ENCODE data around the gene EFL1.
"Not testable (repeated sequence)": the region's sequence is repeated elsewhere in the genome, so short reads cannot be mapped to it uniquely, and the experiment has no call there.

The EFL1 gene

GRCh38 chr15:82195818-82196217 is 66.7 kb downstream of the EFL1 start:
- not testable (repeated sequence) for DNase-seq

- DNase-seq = not testable (repeated sequence)
Measured at GRCh38 chr15:82194488-82194887, 68.0 kb downstream of the EFL1 start.

GRCh38 chr15:82193435-82193834 is 69.1 kb downstream of the EFL1 start:
- not testable (repeated sequence) for DNase-seq

GRCh38 chr15:82192394-82192793 is 70.1 kb downstream of the EFL1 start:
- DNase-seq = not testable (repeated sequence)

GRCh38 chr15:82186719-82187406 is 75.7 kb downstream of the EFL1 start:
- no peak for DNase-seq

GRCh38 chr15:82186161-82186560 is 76.4 kb downstream of the EFL1 start:
- DNase-seq = no peak

GRCh38 chr15:82184776-82185175 is 77.8 kb downstream of the EFL1 start:
- no peak for DNase-seq

GRCh38 chr15:82184355-82184754 is 78.2 kb downstream of the EFL1 start:
- DNase-seq = no peak

- no peak for DNase-seq
Measured at GRCh38 chr15:82183121-82184031, 79.2 kb downstream of the EFL1 start.

- DNase-seq = no peak
Measured at GRCh38 chr15:82181371-82181770, 81.2 kb downstream of the EFL1 start.

GRCh38 chr15:82178061-82178460 is 84.5 kb downstream of the EFL1 start:
- DNase-seq = no peak

- no peak for DNase-seq
Measured at GRCh38 chr15:82177291-82178010, 85.1 kb downstream of the EFL1 start.

- DNase-seq = no peak
Measured at GRCh38 chr15:82176542-82176941, 86.0 kb downstream of the EFL1 start.

GRCh38 chr15:82174471-82175235 is 87.9 kb downstream of the EFL1 start:
- DNase-seq = no peak

- DNase-seq = no peak
Measured at GRCh38 chr15:82173108-82173507, 89.4 kb downstream of the EFL1 start.

- DNase-seq = no peak
Measured at GRCh38 chr15:82172506-82172905, 90.0 kb downstream of the EFL1 start.

- no peak for DNase-seq
Measured at GRCh38 chr15:82168757-82169156, 93.8 kb downstream of the EFL1 start.

- no peak for DNase-seq
Measured at GRCh38 chr15:82168296-82168695, 94.2 kb downstream of the EFL1 start.

- DNase-seq = no peak
Measured at GRCh38 chr15:82165948-82166376, 96.6 kb downstream of the EFL1 start.

- DNase-seq = no peak
Measured at GRCh38 chr15:82159922-82160321, 102.6 kb downstream of the EFL1 start.

GRCh38 chr15:82158811-82159210 is 103.7 kb downstream of the EFL1 start:
- no peak for DNase-seq

GRCh38 chr15:82150645-82151044 is 111.9 kb downstream of the EFL1 start:
- DNase-seq = no peak

Measured in CD4-positive, alpha-beta T cell treated with Interleukin-15 for 1 hour (primary cell).